GM21825 (cell line): ENCODE results near the gene LMNA.

ENCODE experiments used
- ATAC-seq: cut with Tn5 transposase; IDR thresholded peaks from one replicate; pipeline ENCODE4 v1.9.1; 2021; ENCODE audit warnings: mild to moderate bottlenecking, moderate library complexity; ENCODE audit not compliant: unreplicated experiment

Gene LMNA

GRCh38 chr1:156081180-156081916, 33.2 kb upstream of the LMNA start:
- no peak for ATAC-seq

GRCh38 chr1:156081917-156082308, 32.6 kb upstream of the LMNA start:
- ATAC-seq = no peak

GRCh38 chr1:156082309-156083091, 32.0 kb upstream of the LMNA start, which contains the start of gene MEX3A:
MEX3A (minus strand) TSS chr1:156082465; CDS start chr1:156081998, 467 bp downstream.
- ATAC-seq = no peak

- ATAC-seq = no peak
Observed at GRCh38 chr1:156083800-156084790, 30.4 kb upstream of the LMNA start.

- no peak for ATAC-seq
Observed at GRCh38 chr1:156086256-156086662, 28.3 kb upstream of the LMNA start.

- ATAC-seq = no peak
Observed at GRCh38 chr1:156089704-156090103, 24.8 kb upstream of the LMNA start.

- no peak for ATAC-seq
Observed at GRCh38 chr1:156090138-156090839, 24.2 kb upstream of the LMNA start.

- peak; percentile 70 for ATAC-seq
Observed at GRCh38 chr1:156090840-156091188, 23.7 kb upstream of the LMNA start.

- no peak for ATAC-seq
Observed at GRCh38 chr1:156091610-156092009, 22.9 kb upstream of the LMNA start.

- ATAC-seq = no peak
Observed at GRCh38 chr1:156095906-156096508, 18.5 kb upstream of the LMNA start.

- peak; percentile 58 for ATAC-seq
Observed at GRCh38 chr1:156096640-156097391, 17.7 kb upstream of the LMNA start.

GRCh38 chr1:156097499-156098178, 16.9 kb upstream of the LMNA start:
- ATAC-seq = no peak

GRCh38 chr1:156098784-156099183, 15.7 kb upstream of the LMNA start:
- ATAC-seq = no peak

GRCh38 chr1:156099282-156099681, 15.2 kb upstream of the LMNA start:
- no peak for ATAC-seq

- no peak for ATAC-seq
Observed at GRCh38 chr1:156100205-156100995, 14.1 kb upstream of the LMNA start.

- ATAC-seq = no peak
Observed at GRCh38 chr1:156101880-156102279, 12.6 kb upstream of the LMNA start.

GRCh38 chr1:156102633-156103511, 11.6 kb upstream of the LMNA start:
- ATAC-seq = no peak
